ENCODE results near the gene TMPRSS5.

The TMPRSS5 gene

GRCh38 chr11:113664069-113664980 is 41.8 kb downstream of the TMPRSS5 start:
- H2BK15ac ChIP-seq (replicated peaks; ENCODE audit: low read depth), result no peak overlapping the region
- no peak overlapping the region for H3K18ac ChIP-seq (ENCODE audit: low read length)
- no peaks in the 10 kb centered on the region for H3K79me1 ChIP-seq (ENCODE audit: low read length)
- no peaks in the 10 kb centered on the region for H3K36me3 ChIP-seq (ENCODE audit: control insufficient read depth, insufficient read depth, low read length)
- no peaks in the 10 kb centered on the region for H3K27me3 ChIP-seq (ENCODE audit: insufficient read depth, low read length, poor library complexity)
- no peak overlapping the region for H3K4me3 ChIP-seq (ENCODE audit: low read length)
- no peak overlapping the region for H3K9ac ChIP-seq (ENCODE audit: low read length)
- H3K4ac ChIP-seq (ENCODE audit: low read depth, low read length), result no peak overlapping the region
- no peak overlapping the region for H3K27ac ChIP-seq (ENCODE audit: low read depth, low read length)
- no peak overlapping the region for H3K23ac ChIP-seq (ENCODE audit: low read length)
- no peak overlapping the region for H2BK120ac ChIP-seq (ENCODE audit: low read depth, low read length)
- no peaks in the 10 kb centered on the region for H3K79me2 ChIP-seq (ENCODE audit: control insufficient read depth, insufficient read depth, low read length)
- no peak overlapping the region for H2BK5ac ChIP-seq (ENCODE audit: low read length)
- no peak overlapping the region for H3K56ac ChIP-seq (ENCODE audit: low read length)
- no peaks in the 10 kb centered on the region for H3K4me1 ChIP-seq (ENCODE audit: control insufficient read depth, low read depth, low read length)
- WGBS (ENCODE audit: extremely low coverage, insufficient coverage, low lambda C conversion rate), result no CpG with 5 or more reads among the region's 11 CpGs
- H4K8ac ChIP-seq (ENCODE audit: low read depth, low read length), result no peak overlapping the region
- no peak overlapping the region for H2AK5ac ChIP-seq (ENCODE audit: low read length)
- no peak overlapping the region for H3K4me2 ChIP-seq (ENCODE audit: low read length)
- DNase-seq, result peak; percentile 57
- H4K5ac ChIP-seq (ENCODE audit: low read length), result no peak overlapping the region

DNA sequence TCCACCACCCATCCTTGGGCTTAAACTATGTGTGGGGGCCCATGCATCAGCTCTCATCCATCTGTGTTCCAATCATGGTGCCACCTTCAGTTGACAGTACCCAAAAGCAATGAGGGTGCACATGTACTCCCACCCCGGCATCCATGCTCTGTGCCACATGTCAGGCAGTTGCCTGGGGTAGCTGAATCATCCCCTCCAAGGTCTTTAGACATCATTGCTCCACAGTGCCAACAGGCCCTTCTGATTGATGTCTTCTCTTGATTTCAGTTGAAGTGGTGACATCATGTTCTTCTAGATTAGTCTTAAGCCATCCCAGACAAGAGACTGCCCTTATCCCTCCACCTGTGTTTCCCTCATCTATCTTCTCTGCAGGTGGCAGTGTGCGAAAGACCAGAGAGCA is 42.5 kb downstream of the TMPRSS5 start:
- no CpG with 5 or more reads among the region's 2 CpGs for WGBS (ENCODE audit: extremely low coverage, insufficient coverage, low lambda C conversion rate)
- Histone ChIP-seq H3K4me1 (ENCODE audit: control insufficient read depth, low read depth, low read length) (no peaks in the 10 kb centered on the region), H4K5ac (ENCODE audit: low read length) (no peak overlapping the region), H3K36me3 (ENCODE audit: control insufficient read depth, insufficient read depth, low read length) (no peaks in the 10 kb centered on the region), H2BK15ac (replicated peaks; ENCODE audit: low read depth) (no peak overlapping the region), H2AK5ac (ENCODE audit: low read length) (no peak overlapping the region), H4K8ac (ENCODE audit: low read depth, low read length) (no peak overlapping the region), H3K18ac (ENCODE audit: low read length) (no peak overlapping the region), H3K23ac (ENCODE audit: low read length) (no peak overlapping the region), H3K9ac (ENCODE audit: low read length) (no peak overlapping the region), H3K56ac (ENCODE audit: low read length) (no peak overlapping the region), H3K79me2 (ENCODE audit: control insufficient read depth, insufficient read depth, low read length) (no peaks in the 10 kb centered on the region), H3K27ac (ENCODE audit: low read depth, low read length) (no peak overlapping the region), H3K79me1 (ENCODE audit: low read length) (no peaks in the 10 kb centered on the region), H2BK120ac (ENCODE audit: low read depth, low read length) (no peak overlapping the region), H3K4me2 (ENCODE audit: low read length) (no peak overlapping the region), H3K4me3 (ENCODE audit: low read length) (no peak overlapping the region), H3K4ac (ENCODE audit: low read depth, low read length) (no peak overlapping the region), H2BK5ac (ENCODE audit: low read length) (no peak overlapping the region), H3K27me3 (ENCODE audit: insufficient read depth, low read length, poor library complexity) (no peaks in the 10 kb centered on the region)
- DNase-seq, result no peak

- Histone ChIP-seq H4K5ac (ENCODE audit: low read length) (no peak overlapping the region), H2BK15ac (replicated peaks; ENCODE audit: low read depth) (no peak overlapping the region), H2BK5ac (ENCODE audit: low read length) (no peak overlapping the region), H3K79me2 (ENCODE audit: control insufficient read depth, insufficient read depth, low read length) (no peaks in the 10 kb centered on the region), H3K79me1 (ENCODE audit: low read length) (no peaks in the 10 kb centered on the region), H3K27ac (ENCODE audit: low read depth, low read length) (no peak overlapping the region), H3K27me3 (ENCODE audit: insufficient read depth, low read length, poor library complexity) (no peaks in the 10 kb centered on the region), H2AK5ac (ENCODE audit: low read length) (no peak overlapping the region), H3K9ac (ENCODE audit: low read length) (no peak overlapping the region), H3K4me3 (ENCODE audit: low read length) (no peak overlapping the region), H3K4me1 (ENCODE audit: control insufficient read depth, low read depth, low read length) (no peaks in the 10 kb centered on the region), H3K36me3 (ENCODE audit: control insufficient read depth, insufficient read depth, low read length) (no peaks in the 10 kb centered on the region), H2BK120ac (ENCODE audit: low read depth, low read length) (no peak overlapping the region), H4K8ac (ENCODE audit: low read depth, low read length) (no peak overlapping the region), H3K4ac (ENCODE audit: low read depth, low read length) (no peak overlapping the region), H3K56ac (ENCODE audit: low read length) (no peak overlapping the region), H3K18ac (ENCODE audit: low read length) (no peak overlapping the region), H3K23ac (ENCODE audit: low read length) (no peak overlapping the region), H3K4me2 (ENCODE audit: low read length) (no peak overlapping the region)
- DNase-seq, result no peak
- WGBS (ENCODE audit: extremely low coverage, insufficient coverage, low lambda C conversion rate), result no CpG with 5 or more reads among the region's 5 CpGs
Measured at GRCh38 chr11:113655771-113656170, 50.3 kb downstream of the TMPRSS5 start.

- Histone ChIP-seq H3K4ac (ENCODE audit: low read depth, low read length) (no peak overlapping the region), H3K4me3 (ENCODE audit: low read length) (no peak overlapping the region), H4K5ac (ENCODE audit: low read length) (no peak overlapping the region), H3K9ac (ENCODE audit: low read length) (no peak overlapping the region), H4K8ac (ENCODE audit: low read depth, low read length) (no peak overlapping the region), H3K27ac (ENCODE audit: low read depth, low read length) (no peak overlapping the region), H2BK5ac (ENCODE audit: low read length) (no peak overlapping the region), H3K36me3 (ENCODE audit: control insufficient read depth, insufficient read depth, low read length) (no peaks in the 10 kb centered on the region), H3K4me1 (ENCODE audit: control insufficient read depth, low read depth, low read length) (no peaks in the 10 kb centered on the region), H2BK120ac (ENCODE audit: low read depth, low read length) (no peak overlapping the region), H3K79me2 (ENCODE audit: control insufficient read depth, insufficient read depth, low read length) (no peaks in the 10 kb centered on the region), H3K79me1 (ENCODE audit: low read length) (no peaks in the 10 kb centered on the region), H3K4me2 (ENCODE audit: low read length) (no peak overlapping the region), H3K23ac (ENCODE audit: low read length) (no peak overlapping the region), H3K27me3 (ENCODE audit: insufficient read depth, low read length, poor library complexity) (no peaks in the 10 kb centered on the region), H3K18ac (ENCODE audit: low read length) (no peak overlapping the region), H2BK15ac (replicated peaks; ENCODE audit: low read depth) (no peak overlapping the region), H3K56ac (ENCODE audit: low read length) (no peak overlapping the region), H2AK5ac (ENCODE audit: low read length) (no peak overlapping the region)
- DNase-seq, result no peak
- WGBS (ENCODE audit: extremely low coverage, insufficient coverage, low lambda C conversion rate), result no CpG with 5 or more reads among the region's 5 CpGs
Measured at GRCh38 chr11:113651023-113651422, 55.1 kb downstream of the TMPRSS5 start.

DNA sequence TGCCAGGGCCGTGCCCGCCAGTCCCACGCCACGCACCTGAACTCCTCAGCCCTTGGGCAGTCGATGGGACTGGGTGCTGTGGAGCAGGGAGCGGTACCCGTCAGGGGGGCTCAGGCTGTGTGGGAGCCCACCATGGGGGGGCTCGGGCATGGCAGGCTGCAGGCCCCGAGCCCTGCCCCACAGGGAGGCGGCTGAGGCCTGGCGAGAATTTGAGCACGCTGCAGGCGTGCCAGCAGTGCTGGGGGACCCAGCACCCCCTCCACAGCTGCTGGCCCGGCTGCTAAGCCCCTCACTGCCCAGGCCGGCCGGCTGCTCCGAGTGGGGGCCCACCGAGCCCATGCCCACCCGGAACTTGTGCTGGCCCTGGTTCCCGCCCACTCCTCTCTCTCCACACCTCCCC is 56.8 kb downstream of the TMPRSS5 start:
- H3K18ac ChIP-seq (ENCODE audit: low read length), result no peak overlapping the region
- H3K36me3 ChIP-seq (ENCODE audit: control insufficient read depth, insufficient read depth, low read length), result no peaks in the 10 kb centered on the region
- no peak overlapping the region for H2AK5ac ChIP-seq (ENCODE audit: low read length)
- no peak overlapping the region for H3K23ac ChIP-seq (ENCODE audit: low read length)
- H4K5ac ChIP-seq (ENCODE audit: low read length), result no peak overlapping the region
- no peak overlapping the region for H3K27ac ChIP-seq (ENCODE audit: low read depth, low read length)
- H3K4me2 ChIP-seq (ENCODE audit: low read length), result no peak overlapping the region
- no peaks in the 10 kb centered on the region for H3K79me2 ChIP-seq (ENCODE audit: control insufficient read depth, insufficient read depth, low read length)
- H4K8ac ChIP-seq (ENCODE audit: low read depth, low read length), result no peak overlapping the region
- H2BK15ac ChIP-seq (replicated peaks; ENCODE audit: low read depth), result no peak overlapping the region
- H3K9ac ChIP-seq (ENCODE audit: low read length), result no peak overlapping the region
- DNase-seq, result no peak
- H2BK5ac ChIP-seq (ENCODE audit: low read length), result no peak overlapping the region
- no peak overlapping the region for H3K4ac ChIP-seq (ENCODE audit: low read depth, low read length)
- no peak overlapping the region for H2BK120ac ChIP-seq (ENCODE audit: low read depth, low read length)
- H3K79me1 ChIP-seq (ENCODE audit: low read length), result no peaks in the 10 kb centered on the region
- no peak overlapping the region for H3K56ac ChIP-seq (ENCODE audit: low read length)
- H3K4me3 ChIP-seq (ENCODE audit: low read length), result no peak overlapping the region
- no CpG with 5 or more reads among the region's 20 CpGs for WGBS (ENCODE audit: extremely low coverage, insufficient coverage, low lambda C conversion rate)
- H3K4me1 ChIP-seq (ENCODE audit: control insufficient read depth, low read depth, low read length), result no peaks in the 10 kb centered on the region
- H3K27me3 ChIP-seq (ENCODE audit: insufficient read depth, low read length, poor library complexity), result no peaks in the 10 kb centered on the region

- Histone ChIP-seq H3K18ac (ENCODE audit: low read length) (no peak overlapping the region), H3K27me3 (ENCODE audit: insufficient read depth, low read length, poor library complexity) (no peaks in the 10 kb centered on the region), H3K23ac (ENCODE audit: low read length) (no peak overlapping the region), H2BK15ac (replicated peaks; ENCODE audit: low read depth) (no peak overlapping the region), H2AK5ac (ENCODE audit: low read length) (no peak overlapping the region), H3K4ac (ENCODE audit: low read depth, low read length) (no peak overlapping the region), H3K4me2 (ENCODE audit: low read length) (no peak overlapping the region), H3K36me3 (ENCODE audit: control insufficient read depth, insufficient read depth, low read length) (no peaks in the 10 kb centered on the region), H3K4me1 (ENCODE audit: control insufficient read depth, low read depth, low read length) (no peaks in the 10 kb centered on the region), H2BK120ac (ENCODE audit: low read depth, low read length) (no peak overlapping the region), H3K56ac (ENCODE audit: low read length) (no peak overlapping the region), H4K8ac (ENCODE audit: low read depth, low read length) (no peak overlapping the region), H3K79me1 (ENCODE audit: low read length) (no peaks in the 10 kb centered on the region), H3K4me3 (ENCODE audit: low read length) (no peak overlapping the region), H3K27ac (ENCODE audit: low read depth, low read length) (no peak overlapping the region), H3K9ac (ENCODE audit: low read length) (no peak overlapping the region), H3K79me2 (ENCODE audit: control insufficient read depth, insufficient read depth, low read length) (no peaks in the 10 kb centered on the region), H2BK5ac (ENCODE audit: low read length) (no peak overlapping the region), H4K5ac (ENCODE audit: low read length) (no peak overlapping the region)
- WGBS (ENCODE audit: extremely low coverage, insufficient coverage, low lambda C conversion rate), result no CpG with 5 or more reads among the region's 4 CpGs
- DNase-seq, result no peak
Measured at GRCh38 chr11:113647856-113648255, 58.3 kb downstream of the TMPRSS5 start.
